Activated CD4-positive, alpha-beta T cell treated with anti-CD3 and anti-CD28 coated beads for 24 hours (primary cell): ENCODE measurements around the gene GPX6.
"Not testable (repeated sequence)": the region's sequence is repeated elsewhere in the genome, so short reads cannot be mapped to it uniquely, and the experiment has no call there.

ENCODE experiments used
- DNase-seq, 2 donors: peaks; one replicate each; pipeline ENCODE4 v3.0.0-alpha.2; 2020; ENCODE audit warnings: low read depth in 2 of 2

GPX6 gene

DNA sequence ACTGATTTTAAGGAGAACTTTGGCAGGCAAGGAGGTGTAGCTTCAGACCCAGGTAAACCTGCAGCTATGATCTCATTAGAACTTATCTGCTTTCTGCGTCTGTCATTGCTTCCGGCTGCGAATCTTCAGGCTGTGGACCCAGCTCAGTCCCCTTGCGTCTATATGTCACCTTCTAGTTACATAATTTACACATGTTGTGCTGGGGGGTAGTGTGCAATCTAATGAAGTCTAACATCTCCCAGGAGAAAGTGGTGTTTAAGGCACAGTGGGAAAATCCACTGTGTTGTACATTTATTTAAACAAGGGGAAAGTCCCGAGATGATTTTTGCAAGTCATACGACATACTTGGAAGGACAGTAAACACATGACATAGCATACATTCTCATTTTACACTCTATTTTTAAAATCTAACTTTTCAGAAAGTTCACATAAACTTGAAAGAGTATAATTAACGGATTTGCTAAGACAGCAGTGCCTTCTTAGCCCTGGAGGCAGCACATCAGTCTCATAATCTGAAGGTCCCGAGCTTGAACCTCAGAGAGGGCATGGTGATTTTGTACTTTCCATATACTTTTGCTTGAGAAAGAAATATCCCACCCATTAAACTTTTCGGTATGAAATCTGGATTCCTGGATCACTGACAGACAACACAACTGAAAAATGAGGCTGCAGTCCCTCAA is 35.2 kb downstream of the GPX6 start:
- no peak for DNase-seq

DNA sequence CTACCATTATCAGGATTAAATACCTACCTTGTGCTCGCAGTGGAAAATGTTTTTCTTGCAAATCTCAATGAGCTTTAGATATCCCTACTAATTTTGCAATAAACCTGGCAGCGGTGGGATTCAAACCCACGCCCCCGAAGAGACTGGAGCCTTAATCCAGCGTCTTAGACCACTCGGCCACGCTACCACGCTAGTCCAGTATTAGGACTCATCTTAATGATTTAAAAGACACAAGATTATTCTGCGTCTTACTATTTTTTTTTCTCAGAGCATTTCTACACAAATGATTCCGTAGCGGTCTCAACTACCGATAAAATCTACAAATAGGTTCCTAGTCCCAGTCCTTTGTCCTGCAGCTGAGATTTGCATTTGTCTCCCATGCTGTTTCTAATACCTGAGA is 37.1 kb downstream of the GPX6 start:
- DNase-seq: no peak

DNA sequence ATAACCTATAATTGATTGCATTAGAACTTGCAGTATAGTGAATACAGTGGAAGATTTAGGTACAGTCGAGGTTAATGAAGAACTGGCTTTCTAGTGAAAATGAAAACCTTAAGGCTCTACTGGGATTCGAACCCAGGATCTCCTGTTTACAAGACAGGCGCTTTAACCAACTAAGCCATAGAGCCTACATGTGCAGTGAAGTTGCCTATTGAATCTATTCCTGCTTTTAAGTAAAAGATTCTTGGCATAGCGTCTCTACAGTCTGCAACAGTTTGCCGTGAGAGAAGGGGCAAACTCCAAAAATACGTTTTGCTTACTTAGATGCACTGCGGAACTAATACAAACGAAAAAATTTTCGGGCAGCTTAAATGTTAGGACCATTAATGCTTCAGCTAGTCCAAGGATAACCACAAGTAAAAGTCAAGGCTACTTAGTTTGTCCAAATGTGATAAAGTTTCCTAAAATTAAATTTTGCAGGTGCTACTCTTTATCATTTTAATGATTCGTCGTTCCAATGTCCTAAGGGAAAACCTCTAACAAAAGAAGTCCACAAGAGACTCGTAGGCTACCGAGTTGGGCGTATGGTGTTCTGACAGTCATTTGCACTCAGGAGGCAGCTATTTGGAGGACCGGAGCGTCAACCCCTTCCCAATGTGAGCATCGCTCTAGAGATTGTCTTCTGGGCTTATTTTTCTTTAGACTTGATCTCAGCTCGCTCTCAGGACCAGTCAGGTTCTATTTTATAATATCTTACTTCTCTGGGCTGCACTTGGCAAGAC is 41.0 kb downstream of the GPX6 start:
- DNase-seq: peak in 1 of 2 donors; percentile 17

DNA sequence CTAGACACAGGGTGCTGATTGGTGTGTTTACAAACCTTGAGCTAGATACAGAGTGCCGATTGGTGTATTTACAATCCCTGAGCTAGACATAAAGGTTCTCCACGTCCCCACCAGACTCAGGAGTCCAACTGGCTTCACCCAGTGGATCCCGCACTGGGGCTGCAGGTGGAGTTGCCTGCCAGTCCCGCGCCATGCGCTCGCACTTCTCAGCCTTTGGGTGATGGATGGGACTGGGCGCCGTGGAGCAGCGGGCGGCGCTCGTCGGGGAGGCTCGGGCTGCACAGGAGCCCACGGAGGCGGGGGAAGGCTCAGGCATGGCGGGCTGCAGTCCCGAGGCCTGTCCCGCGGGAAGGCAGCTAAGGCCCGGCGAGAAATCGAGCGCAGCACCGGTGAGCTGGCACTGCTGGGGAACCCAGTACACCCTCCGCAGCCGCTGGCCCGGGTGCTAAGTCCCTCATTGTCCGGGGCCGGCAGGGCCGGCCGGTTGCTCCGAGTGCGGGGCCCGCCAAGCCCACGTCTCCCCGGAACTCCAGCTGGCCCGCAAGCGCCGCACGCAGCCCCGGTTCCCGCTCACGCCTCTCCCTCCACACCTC is 46.3 kb downstream of the GPX6 start:
- not testable (repeated sequence) for DNase-seq

DNA sequence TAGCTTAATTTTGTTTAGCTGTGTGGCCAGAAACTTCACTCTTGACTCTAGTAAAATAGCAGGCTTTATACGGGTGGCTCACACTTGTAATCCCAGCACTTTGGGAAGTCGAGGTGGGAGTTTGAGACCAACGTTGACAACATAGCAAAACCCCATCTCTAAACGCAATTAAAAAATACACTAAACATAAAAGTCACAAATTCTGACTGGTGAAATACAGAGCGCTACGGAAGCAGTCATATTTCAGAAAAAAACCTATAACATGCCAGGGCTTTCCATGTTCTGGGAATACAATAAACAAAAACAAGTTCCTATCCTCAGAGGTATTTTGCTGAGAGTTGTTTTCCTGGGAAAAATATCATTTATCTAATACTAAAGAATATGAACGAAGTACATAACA is 47.5 kb downstream of the GPX6 start:
- no peak for DNase-seq

DNA sequence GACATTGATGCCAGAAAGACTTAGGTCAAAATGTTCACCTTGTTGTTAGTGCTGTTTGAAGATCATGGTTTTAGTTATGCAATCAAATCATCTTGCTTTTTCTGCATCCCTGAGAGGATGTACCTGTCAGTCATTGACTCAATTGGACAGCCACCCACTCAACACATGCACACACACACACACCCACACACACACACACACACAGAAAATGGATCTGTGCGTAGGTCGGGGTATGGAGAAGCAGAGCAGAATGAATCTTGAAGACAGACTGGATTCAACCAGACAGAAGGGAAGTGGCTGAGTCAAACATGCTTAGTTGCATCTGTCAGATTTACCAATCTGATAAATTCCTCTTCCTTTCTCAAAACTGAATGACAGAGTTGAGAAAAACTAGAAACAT is 53.2 kb downstream of the GPX6 start:
- no peak for DNase-seq

DNA sequence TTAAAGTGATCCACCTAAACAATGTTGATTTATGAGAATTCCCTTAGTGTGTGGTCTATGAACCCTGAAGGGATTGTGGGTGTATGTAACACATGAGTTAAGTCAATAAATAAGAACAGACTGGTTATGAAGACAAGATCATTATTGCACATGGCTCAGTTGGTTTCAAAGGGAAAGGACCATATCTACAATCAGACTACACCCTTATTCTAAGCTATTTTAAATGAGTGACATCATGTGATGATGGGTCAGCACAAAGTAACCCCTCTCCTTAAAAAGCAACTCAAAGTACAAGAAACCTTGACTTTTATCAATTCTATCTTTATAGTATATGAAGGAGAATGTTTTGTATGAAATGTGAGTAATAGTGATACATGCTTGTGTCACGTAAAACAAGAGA is 57.0 kb downstream of the GPX6 start:
- DNase-seq: no peak
